Thymus (tissue), 11 donors: Measurements from ENCODE around the gene GNAT2. TPM values are rescaled to one million over a fixed set of nuclear protein-coding genes. Genes with fewer than 3 reads are reported as not detected.

Source experiments
- DNase-seq, 9 donors: peaks; one replicate each; pipeline ENCODE4 v3.0.0-alpha.2; 2013; ENCODE audit warnings: low spot score in 9 of 9, low read depth in 6 of 9, missing footprints in 1 of 9
- H3K27ac ChIP-seq, 2 donors: one replicate each; pipeline ENCODE4 v1.5.1; 2013; ENCODE audit warnings: control low read depth in 1 of 2, low read depth in 1 of 2, low read length in 1 of 2, mild to moderate bottlenecking in 1 of 2, moderate library complexity in 1 of 2
- H3K27me3 ChIP-seq, 2 donors: one replicate each; pipeline ENCODE4 v1.5.1; 2013; ENCODE audit warnings: low read length in 1 of 2; ENCODE audit not compliant: control insufficient read depth in 2 of 2, insufficient read depth in 1 of 2
- H3K36me3 ChIP-seq, 2 donors: one replicate each; pipeline ENCODE4 v1.5.1; 2013; ENCODE audit warnings: low read length in 1 of 2, mild to moderate bottlenecking in 1 of 2, moderate library complexity in 1 of 2; ENCODE audit not compliant: control insufficient read depth in 2 of 2, insufficient read depth in 2 of 2
- H3K4me1 ChIP-seq, 2 donors: one replicate each; pipeline ENCODE4 v1.5.1; 2013; ENCODE audit warnings: low read length in 2 of 2; ENCODE audit not compliant: control insufficient read depth in 2 of 2, insufficient read depth in 2 of 2
- H3K4me3 ChIP-seq, 2 donors: one replicate each; pipeline ENCODE4 v1.5.1; 2013; ENCODE audit warnings: low read length in 2 of 2, control low read depth in 1 of 2, mild to moderate bottlenecking in 1 of 2
- H3K9me3 ChIP-seq, 2 donors: one replicate each; pipeline ENCODE4 v1.5.1; 2013; ENCODE audit warnings: low read length in 1 of 2, mild to moderate bottlenecking in 1 of 2; ENCODE audit not compliant: control insufficient read depth in 2 of 2, insufficient read depth in 1 of 2
- WGBS: extraction: QIAGEN DNeasy Blood & Tissue Kit; methylation state at CpG from one replicate; pipeline ENCODE4 v1.1.7; 2013; 5-methylcytosine and 5-hydroxymethylcytosine counted together
- polyA plus RNA-seq: library from polyadenylated mRNA; stranded (reverse); fragments of 200-250 nt; gene quantifications from one replicate; pipeline ENCODE4 v1.2.3, GENCODE V29; 2013
- total RNA-seq: library from RNA; stranded (reverse); fragments of 120-200 nt; gene quantifications from one replicate; pipeline ENCODE4 v1.2.4, GENCODE V29; 2013
- donor health status: healthy.

The GNAT2 gene
- total and polyA plus RNA-seq, 2 donors = 0.05 to 0.14 TPM

DNA sequence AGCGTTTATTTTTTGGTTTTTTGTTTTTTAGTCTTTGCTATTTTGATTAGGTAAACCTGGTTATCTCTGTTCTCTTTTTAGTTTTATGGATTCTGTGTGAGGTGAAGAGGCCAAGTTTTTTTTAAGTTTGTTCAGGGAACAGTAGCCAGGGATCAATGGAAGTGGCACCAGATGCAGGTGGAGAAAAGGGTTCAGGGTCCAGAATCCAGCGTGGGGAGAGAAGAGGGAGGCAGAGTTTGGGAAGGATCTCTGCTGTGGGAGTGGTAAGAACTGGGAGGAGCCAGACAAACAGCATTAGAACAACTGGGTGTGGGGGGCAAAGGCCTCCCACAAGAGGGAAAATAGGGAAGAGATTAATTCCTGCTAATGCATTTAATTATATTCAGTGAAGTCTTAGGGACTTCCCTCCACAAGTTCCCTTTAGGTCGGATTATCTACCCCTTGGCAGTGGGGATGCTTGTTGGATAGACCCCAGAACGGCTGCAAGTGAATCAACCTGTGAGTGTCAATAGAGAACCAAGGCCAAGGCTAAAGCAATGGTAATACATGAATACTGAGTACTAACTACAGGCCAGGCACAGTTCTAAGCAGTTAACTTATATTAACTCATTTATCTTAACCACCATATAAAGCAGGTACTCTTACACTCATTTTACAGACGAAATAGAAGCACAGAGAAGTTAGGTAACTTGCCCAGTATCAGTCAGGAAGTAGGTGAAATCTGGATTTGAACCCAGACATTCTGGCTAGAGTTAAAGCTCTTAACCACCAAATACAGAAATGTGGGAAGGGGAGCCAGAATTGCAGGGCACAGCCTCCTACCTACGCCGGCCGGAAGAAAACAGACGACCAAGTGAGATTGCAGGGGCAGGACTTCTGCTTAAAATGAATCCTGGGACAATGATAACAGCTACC lies 498 bp downstream of the GNAT2 start:
- H3K4me3 ChIP-seq = peak overlapping the region; percentile 66 to 68
- peaks cover 0 to 7% of the 10 kb centered on the region in 2 donors for H3K9me3 ChIP-seq
- DNase-seq = no peak
- H3K4me1 ChIP-seq = peaks cover 24 to 43% of the 10 kb centered on the region in 2 donors
- WGBS = 49% methylated on average over 9 of the region's 9 CpGs
- H3K27ac ChIP-seq = peak overlapping the region; percentile 19 to 54
- H3K27me3 ChIP-seq = no peaks in the 10 kb centered on the region
- H3K36me3 ChIP-seq = no peaks in the 10 kb centered on the region

DNA sequence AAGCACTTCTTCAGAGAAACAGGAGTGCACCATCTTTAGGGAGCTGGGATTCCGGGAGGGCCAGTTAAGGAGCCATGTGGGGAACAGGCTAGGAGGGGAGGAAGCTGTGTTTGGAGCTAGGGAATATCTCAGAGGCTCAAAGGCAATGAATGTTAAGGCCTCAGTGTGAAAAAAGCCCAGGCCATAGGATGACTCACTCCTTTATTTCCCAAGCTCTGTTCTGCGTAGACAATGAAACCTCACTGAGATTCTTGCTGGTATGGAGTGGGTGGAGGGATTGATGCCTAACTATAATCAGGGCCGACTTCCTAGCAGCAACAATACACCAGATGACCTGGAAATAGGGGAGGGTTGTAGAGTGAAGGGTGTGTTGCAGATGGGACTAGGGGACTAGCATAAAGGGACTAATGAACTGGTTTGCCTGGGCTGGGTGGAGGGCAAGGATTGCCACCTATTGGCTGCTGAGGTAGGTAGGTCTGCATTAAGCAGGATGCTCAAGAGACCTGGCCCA lies 2.1 kb downstream of the GNAT2 start:
- no peak for DNase-seq
- Histone ChIP-seq H3K36me3 (no peaks in the 10 kb centered on the region), H3K9me3 (peaks cover 0 to 3% of the 10 kb centered on the region in 2 donors), H3K4me1 (peaks cover 15 to 27% of the 10 kb centered on the region in 2 donors), H3K27me3 (no peaks in the 10 kb centered on the region), H3K27ac (peak overlapping the region in 1 of 2 donors; percentile 7), H3K4me3 (no peak overlapping the region)
- 93% methylated on average over 3 of the region's 3 CpGs for WGBS

DNA sequence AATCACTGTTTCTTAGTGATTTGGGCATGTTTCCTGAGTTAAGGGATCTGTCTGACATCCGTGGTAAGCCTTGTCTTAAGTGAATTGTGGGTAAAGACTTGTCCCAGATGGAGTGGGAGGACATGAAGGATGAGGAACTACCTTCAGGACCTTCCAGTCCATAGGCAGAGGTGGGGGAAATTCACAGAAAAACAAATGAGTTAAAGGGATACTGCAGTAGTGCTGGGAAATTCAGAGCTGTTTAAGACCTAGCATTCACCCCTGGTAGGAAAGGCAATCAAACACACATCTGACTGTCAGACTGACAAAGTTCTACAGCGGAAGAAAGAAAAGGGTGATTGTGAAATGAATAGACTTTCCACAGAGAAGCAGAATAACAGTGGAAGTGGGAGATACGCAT lies 3.0 kb downstream of the GNAT2 start:
- no peaks in the 10 kb centered on the region for H3K9me3 ChIP-seq
- no peaks in the 10 kb centered on the region for H3K27me3 ChIP-seq
- H3K4me3 ChIP-seq = no peak overlapping the region
- no peak for DNase-seq
- peaks cover 5 to 18% of the 10 kb centered on the region in 2 donors for H3K4me1 ChIP-seq
- WGBS = 87% methylated on average over 3 of the region's 3 CpGs
- H3K27ac ChIP-seq = no peak overlapping the region
- H3K36me3 ChIP-seq = no peaks in the 10 kb centered on the region

DNA sequence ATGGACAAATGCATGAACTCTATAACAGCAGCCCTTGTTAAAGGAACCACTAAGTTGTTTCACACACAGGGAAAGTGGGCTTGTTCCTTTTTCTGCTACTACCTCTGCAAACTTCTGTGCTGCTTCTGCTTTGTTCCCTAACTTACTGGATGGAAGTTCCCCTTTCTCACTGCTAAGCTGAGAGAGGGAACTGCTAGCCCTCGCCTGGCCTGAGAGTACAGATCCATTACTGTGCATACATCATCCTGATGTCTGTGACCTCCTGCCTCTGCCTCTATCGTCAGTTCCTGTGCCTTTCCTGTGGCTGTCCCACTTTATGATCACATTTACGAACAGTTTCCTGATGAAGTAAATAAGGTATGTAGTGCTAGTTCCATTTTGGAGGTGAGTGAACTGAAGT lies 3.5 kb downstream of the GNAT2 start:
- H3K4me3 ChIP-seq = no peak overlapping the region
- peak in 2 of 9 donors; percentile 21 to 45 for DNase-seq

DNA sequence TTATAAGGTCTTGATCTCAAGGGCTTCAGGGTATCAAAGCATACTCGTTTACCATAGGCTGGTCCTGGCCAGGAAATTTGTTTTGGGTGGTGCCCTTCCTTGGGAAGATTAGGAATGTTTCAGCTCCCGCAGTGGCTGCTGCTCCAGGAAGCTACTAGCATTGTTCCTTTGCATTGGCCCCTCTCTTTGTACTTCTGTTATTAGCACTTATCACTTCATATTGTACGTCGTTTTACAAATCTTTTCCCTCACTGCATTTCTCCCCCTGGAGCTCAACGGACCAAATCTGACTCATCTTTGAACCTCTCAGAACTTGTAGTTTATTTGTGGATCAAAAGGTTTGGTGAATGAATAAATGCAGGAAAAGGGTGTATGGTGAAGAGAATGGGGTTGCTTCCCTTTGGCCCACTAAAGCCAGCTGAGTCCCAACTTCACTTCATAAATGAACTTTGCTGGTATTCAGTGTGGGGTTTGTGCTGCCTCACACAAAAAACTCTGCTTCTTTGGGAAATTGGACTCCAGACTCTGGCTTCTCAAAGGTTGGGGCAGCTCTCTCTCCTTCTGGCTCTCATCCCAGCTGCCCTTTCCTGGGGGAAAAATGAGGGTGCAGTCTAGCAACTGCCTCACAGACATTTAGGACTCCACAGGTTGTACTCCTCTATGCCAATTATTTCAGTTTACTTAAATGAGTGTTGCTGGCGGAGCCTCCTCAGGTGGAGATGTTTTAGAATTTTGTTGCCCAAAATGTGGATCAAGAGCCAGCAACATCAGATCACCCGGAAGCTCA lies 5.9 kb downstream of the GNAT2 start:
- Histone ChIP-seq H3K27ac (no peak overlapping the region), H3K4me3 (no peak overlapping the region), H3K27me3 (no peaks in the 10 kb centered on the region), H3K9me3 (no peaks in the 10 kb centered on the region), H3K4me1 (peaks cover 0 to under 1% of the 10 kb centered on the region in 2 donors), H3K36me3 (no peaks in the 10 kb centered on the region)
- WGBS = 95% methylated on average over 7 of the region's 7 CpGs
- DNase-seq = no peak

More for the DNA sequence above, 3.5 kb downstream of the GNAT2 start:
- no peaks in the 10 kb centered on the region for H3K27me3 ChIP-seq
- H3K4me1 ChIP-seq = peaks cover 4 to 13% of the 10 kb centered on the region in 2 donors
- H3K36me3 ChIP-seq = no peaks in the 10 kb centered on the region
- H3K9me3 ChIP-seq = no peaks in the 10 kb centered on the region
- H3K27ac ChIP-seq = no peak overlapping the region
- WGBS = 20% methylated on average over 3 of the region's 3 CpGs

DNA sequence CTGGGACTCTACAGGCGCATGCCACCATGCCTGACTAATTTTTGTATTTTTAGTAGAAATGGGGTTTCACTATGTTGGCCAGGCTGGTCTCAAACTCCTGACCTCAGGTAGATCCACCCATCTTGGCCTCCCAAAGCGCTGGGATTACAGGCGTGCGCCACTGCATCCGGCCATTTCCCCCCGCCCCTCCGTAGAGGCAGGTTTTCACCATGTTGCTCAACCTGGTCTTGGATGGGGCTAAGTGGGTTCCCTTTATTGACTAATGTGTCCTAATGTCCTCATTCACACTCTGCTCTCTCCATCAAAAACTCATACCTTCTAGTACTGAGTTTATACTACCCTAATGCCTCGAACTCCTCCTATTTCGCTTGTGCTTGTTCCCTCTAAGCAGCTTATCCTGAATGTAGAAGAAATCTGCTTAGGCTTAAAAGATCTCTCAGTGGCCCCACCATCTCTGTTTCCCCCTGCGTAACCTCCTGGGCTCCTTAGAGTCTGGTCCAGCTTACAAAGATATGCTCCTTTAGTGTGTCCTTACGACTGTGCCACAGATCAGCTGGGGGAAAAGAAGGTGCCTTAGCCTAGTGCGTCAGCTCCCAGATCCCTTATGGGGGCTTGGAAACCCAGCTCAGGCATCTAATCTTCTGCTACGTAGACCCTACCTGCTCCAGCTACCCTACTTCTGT lies 8.0 kb downstream of the GNAT2 start:
- no peaks in the 10 kb centered on the region for H3K9me3 ChIP-seq
- H3K4me1 ChIP-seq = no peaks in the 10 kb centered on the region
- 98% methylated on average over 13 of the region's 13 CpGs for WGBS
- no peaks in the 10 kb centered on the region for H3K27me3 ChIP-seq
- no peak overlapping the region for H3K4me3 ChIP-seq
- no peaks in the 10 kb centered on the region for H3K36me3 ChIP-seq
- DNase-seq = no peak
- no peak overlapping the region for H3K27ac ChIP-seq

DNA sequence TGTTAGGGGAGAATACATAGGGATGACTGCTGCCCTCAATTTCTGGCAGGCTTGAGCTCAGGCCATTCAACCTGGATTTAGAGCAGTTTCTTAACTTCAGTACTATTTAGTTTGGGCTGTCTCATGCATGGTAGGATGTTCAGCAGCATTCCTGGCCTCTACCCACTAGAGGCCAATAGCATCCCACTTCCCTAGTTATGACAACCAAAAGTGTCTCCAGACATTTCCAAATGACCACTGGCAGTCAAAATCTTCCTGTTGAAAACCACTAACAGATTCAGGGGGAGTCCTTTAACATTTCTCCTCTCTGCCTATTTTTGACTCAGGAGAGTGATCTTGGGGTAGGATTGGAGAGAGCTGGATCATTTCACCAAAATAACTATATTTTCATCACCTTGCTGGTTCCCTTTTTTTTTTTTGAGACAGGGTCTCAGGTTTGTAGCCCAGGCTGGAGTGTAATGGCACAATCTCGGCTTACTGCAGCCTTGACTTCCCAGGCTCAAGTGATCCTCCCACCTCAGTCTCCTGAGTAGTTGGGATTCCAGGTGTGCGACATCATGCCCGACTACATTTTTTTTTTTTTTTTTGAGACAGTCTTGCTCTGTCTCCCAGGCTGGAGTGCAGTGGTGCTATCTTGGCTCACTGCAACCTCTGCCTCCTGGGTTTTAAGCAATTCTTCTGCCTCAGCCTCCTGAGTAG lies 8.7 kb downstream of the GNAT2 start:
- H3K27ac ChIP-seq = no peak overlapping the region
- H3K9me3 ChIP-seq = no peaks in the 10 kb centered on the region
- no peaks in the 10 kb centered on the region for H3K27me3 ChIP-seq
- no peaks in the 10 kb centered on the region for H3K36me3 ChIP-seq
- H3K4me1 ChIP-seq = no peaks in the 10 kb centered on the region
- no peak for DNase-seq
- WGBS = 88% methylated on average over 3 of the region's 3 CpGs
- H3K4me3 ChIP-seq = no peak overlapping the region

DNA sequence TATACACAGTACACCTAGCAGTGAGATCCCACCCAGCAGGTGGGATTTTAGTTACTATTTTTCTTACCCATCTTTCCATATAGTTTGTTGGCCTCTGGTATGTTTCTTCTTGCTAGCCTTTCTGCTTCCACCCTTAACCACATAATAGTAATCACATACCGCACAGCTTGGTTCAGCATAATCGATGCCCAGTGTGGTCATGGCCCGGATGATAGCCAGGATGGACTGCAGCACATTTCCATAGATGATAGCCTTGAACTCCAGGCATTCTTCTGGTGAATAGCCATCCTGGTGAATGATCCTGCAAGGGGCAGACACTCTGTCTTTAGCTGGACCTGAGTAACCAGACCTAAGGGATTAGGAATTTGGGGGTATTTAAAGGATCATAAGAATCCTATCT lies 9.5 kb downstream of the GNAT2 start:
- Histone ChIP-seq H3K27me3 (no peaks in the 10 kb centered on the region), H3K36me3 (no peaks in the 10 kb centered on the region), H3K4me1 (no peaks in the 10 kb centered on the region), H3K4me3 (no peak overlapping the region), H3K27ac (no peak overlapping the region), H3K9me3 (no peaks in the 10 kb centered on the region)
- WGBS = 97% methylated on average over 3 of the region's 3 CpGs
- no peak for DNase-seq
